Neural cell (in vitro differentiated cells): ENCODE data around the gene PCED1B. TPM values are rescaled to one million over a fixed set of nuclear protein-coding genes. Genes with fewer than 3 reads are reported as not detected.

Experiments used
- H2AFZ ChIP-seq: fragments of 200-600, 300-800 bp; sonication (generic), shearing (Covaris generic); 2 replicates; pipeline ENCODE4 v1.6.0; 2014; ENCODE audit warnings: low read depth, mild to moderate bottlenecking, antibody characterized with exemption, low read length, moderate library complexity
- H3F3A ChIP-seq: fragments of 200-600 bp; shearing (Covaris generic); 2 replicates; pipeline ENCODE4 v1.6.1; 2016; ENCODE audit warnings: mild to moderate bottlenecking, moderate library complexity, mixed read lengths, antibody characterized with exemption, low read length; ENCODE audit not compliant: insufficient read depth, poor library complexity, severe bottlenecking
- H3K27ac ChIP-seq: fragments of 200-600, 300-800 bp; sonication (generic), shearing (Covaris generic); 2 replicates; pipeline ENCODE4 v1.5.1; 2014; ENCODE audit warnings: mild to moderate bottlenecking, low read length, moderate library complexity
- H3K27me3 ChIP-seq: fragments of 300-800, 200-600 bp; sonication (generic), shearing (Covaris generic); 2 replicates; pipeline ENCODE4 v1.6.0; 2014; ENCODE audit warnings: mild to moderate bottlenecking, low read depth, low read length, moderate library complexity; ENCODE audit not compliant: insufficient read depth
- H3K36me3 ChIP-seq: fragments of 300-800, 200-600 bp; sonication (generic), shearing (Covaris generic); 2 replicates; pipeline ENCODE4 v1.5.1; 2014; ENCODE audit warnings: mild to moderate bottlenecking, antibody characterized with exemption, low read length, moderate library complexity; ENCODE audit not compliant: insufficient read depth
- H3K4me2 ChIP-seq: fragments of 300-800, 200-600 bp; sonication (generic), shearing (Covaris generic); 2 replicates; pipeline ENCODE4 v1.6.0; 2014; ENCODE audit warnings: mild to moderate bottlenecking, low read length
- H3K4me3 ChIP-seq: fragments of 300-800, 200-600 bp; sonication (generic), shearing (Covaris generic); 2 replicates; pipeline ENCODE4 v1.5.1; 2014; ENCODE audit warnings: mild to moderate bottlenecking, low read length, moderate library complexity
- H3K79me2 ChIP-seq: fragments of 200-600 bp; shearing (Covaris generic); replicated peaks from 2 replicates; pipeline ENCODE4 v1.6.0; 2014; ENCODE audit warnings: mild to moderate bottlenecking, low read length, moderate library complexity; ENCODE audit not compliant: insufficient read depth
- H3K9ac ChIP-seq: fragments of 300-800, 200-600 bp; sonication (generic), shearing (Covaris generic); 2 replicates; pipeline ENCODE4 v1.6.1; 2016; ENCODE audit warnings: mild to moderate bottlenecking, low read length, mixed read lengths
- H3K9me2 ChIP-seq: fragments of 200-600 bp; shearing (Covaris generic); 2 replicates; pipeline ENCODE4 v1.6.1; 2016; ENCODE audit warnings: mild to moderate bottlenecking, low read length, mixed read lengths; ENCODE audit not compliant: insufficient read depth
- H3K9me3 ChIP-seq: fragments of 200-600, 300-800 bp; sonication (generic), shearing (Covaris generic); 2 replicates; pipeline ENCODE4 v1.6.1; 2016; ENCODE audit warnings: mild to moderate bottlenecking, mixed run types, low read length, moderate library complexity, mixed read lengths
- H4K20me1 ChIP-seq: fragments of 200-600 bp; shearing (Covaris generic); 2 replicates; pipeline ENCODE4 v1.6.1; 2016; ENCODE audit warnings: mild to moderate bottlenecking, mixed run types; ENCODE audit not compliant: insufficient read depth
- EP300 ChIP-seq: fragments of 450-650 bp; conservative IDR thresholded peaks from 2 replicates; pipeline ENCODE4 v1.6.1; 2014; ENCODE audit warnings: antibody characterized with exemption, mild to moderate bottlenecking, moderate library complexity; ENCODE audit not compliant: poor library complexity, severe bottlenecking
- EZH2 ChIP-seq: fragments of 200-600, 300-800 bp; shearing (Covaris generic), sonication (generic); IDR thresholded peaks from 2 replicates; pipeline ENCODE4 v1.6.1; 2014; ENCODE audit warnings: antibody characterized with exemption, low read length, borderline replicate concordance, mild to moderate bottlenecking; ENCODE audit not compliant: insufficient read depth, poor library complexity, severe bottlenecking
- MXI1 ChIP-seq: fragments of 450-650 bp; conservative IDR thresholded peaks from 2 replicates; pipeline ENCODE4 v1.6.1; 2014; ENCODE audit warnings: antibody characterized with exemption, mild to moderate bottlenecking; ENCODE audit not compliant: poor library complexity, severe bottlenecking
- POLR2AphosphoS5 ChIP-seq: IDR thresholded peaks from 2 replicates; pipeline ENCODE4 v1.6.1; 2012
- RAD21 ChIP-seq: fragments of 450-650 bp; conservative IDR thresholded peaks from 2 replicates; pipeline ENCODE4 v1.6.1; 2014; ENCODE audit warnings: antibody characterized with exemption, mild to moderate bottlenecking, moderate library complexity
- SMC3 ChIP-seq: fragments of 450-650 bp; conservative IDR thresholded peaks from 2 replicates; pipeline ENCODE4 v1.6.1; 2014; ENCODE audit warnings: antibody characterized with exemption, mild to moderate bottlenecking, moderate library complexity; ENCODE audit not compliant: poor library complexity
- TAF1 ChIP-seq: IDR thresholded peaks from 2 replicates; pipeline ENCODE4 v1.6.1; 2012; ENCODE audit warnings: low read depth
- polyA plus RNA-seq: library from polyadenylated mRNA; depleted of rRNA; stranded (reverse); fragments of >200 nt; gene quantifications from 2 replicates; pipeline ENCODE4 v1.2.3, GENCODE V29; 2014
- TF ChIP-seq, protein P1 (sequence below): IDR thresholded peaks from 2 replicates; pipeline ENCODE4 v1.6.1; 2012; ENCODE audit warnings: borderline replicate concordance
- TF ChIP-seq, protein P2 (sequence below): fragments of 450-650 bp; IDR thresholded peaks from 2 replicates; pipeline ENCODE4 v1.5.1; 2014; ENCODE audit warnings: antibody characterized with exemption, mild to moderate bottlenecking, moderate library complexity; ENCODE audit not compliant: poor library complexity, severe bottlenecking

PCED1B gene
- polyA plus RNA-seq, 1 donor from 2014 or later: not detected

DNA sequence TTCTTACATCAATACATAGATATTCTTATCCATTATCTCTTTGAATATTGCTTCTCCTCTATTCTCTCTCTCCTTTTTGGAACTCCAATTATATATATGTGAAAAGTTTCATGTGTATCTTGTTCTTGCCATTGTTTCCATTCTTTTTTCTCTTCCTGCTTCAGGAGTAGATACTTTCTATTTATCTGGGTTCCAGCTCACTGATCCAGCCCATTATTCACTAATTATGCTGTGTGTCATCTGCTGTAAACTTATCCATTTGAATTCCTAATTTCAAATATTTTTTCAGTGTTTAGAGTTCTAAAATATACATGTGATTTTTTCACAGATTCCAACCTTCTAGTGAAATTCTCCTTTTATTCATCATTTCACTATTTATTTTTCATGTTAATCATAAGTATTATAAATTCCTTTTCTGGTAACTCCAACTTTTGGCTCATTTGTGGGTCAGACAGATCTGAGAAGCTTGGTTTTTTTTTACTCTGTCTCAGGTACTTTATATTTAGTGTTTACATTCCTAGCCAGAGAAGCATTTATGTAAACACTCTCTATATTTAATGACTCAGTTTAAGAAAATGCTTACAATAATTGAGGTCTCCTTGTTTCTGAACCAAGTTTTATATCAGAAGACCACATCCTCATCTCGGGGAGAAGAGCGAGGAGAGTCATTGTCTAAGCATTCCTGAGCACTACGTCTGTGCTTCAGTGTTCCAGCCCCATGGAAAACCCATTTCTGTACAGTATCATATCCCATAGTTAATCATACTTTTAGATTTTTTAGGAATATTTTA is 16.2 kb downstream of the PCED1B start:
- Histone ChIP-seq H3K9me3 (no peaks in the 10 kb centered on the region), H3K27me3 (no peaks in the 10 kb centered on the region), H3K9ac (no peak overlapping the region), H3F3A (no peaks in the 10 kb centered on the region), H4K20me1 (no peaks in the 10 kb centered on the region), H3K4me2 (no peak overlapping the region), H3K36me3 (no peaks in the 10 kb centered on the region), H3K27ac (no peak overlapping the region), H3K79me2 (no peaks in the 10 kb centered on the region), H2AFZ (no peak overlapping the region), H3K9me2 (no peaks in the 10 kb centered on the region), H3K4me3 (no peak overlapping the region)
- no peak for TF ChIP-seq EP300

DNA sequence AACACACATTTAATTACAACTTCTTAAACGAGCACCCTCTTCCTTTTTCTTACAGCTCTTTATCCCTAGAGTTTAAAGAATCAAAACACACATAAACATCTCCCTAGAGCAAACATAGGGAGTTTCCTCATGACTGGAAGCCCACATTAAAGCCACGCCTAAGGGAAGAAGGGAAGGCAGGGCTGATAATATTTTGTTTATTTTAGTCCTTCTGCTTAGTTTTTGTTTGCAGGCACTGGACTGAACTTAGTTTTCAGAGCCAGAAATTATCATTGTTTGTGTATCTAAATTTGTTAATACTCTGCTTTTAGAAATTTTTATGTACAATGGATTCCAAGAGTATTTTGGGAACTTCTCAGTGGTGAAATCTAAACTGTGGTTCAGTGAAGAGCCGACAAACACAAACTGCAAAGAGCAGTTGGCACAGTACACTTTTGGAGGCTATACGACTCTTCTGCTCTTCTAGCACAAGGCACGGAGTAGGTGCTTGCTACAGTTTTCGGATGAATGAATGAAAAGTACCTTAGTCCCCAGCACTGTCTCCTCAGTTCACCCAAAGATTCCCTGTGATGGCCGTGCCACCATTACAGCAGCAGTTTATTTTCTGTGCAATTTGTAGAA is 18.0 kb downstream of the PCED1B start:
- H2AFZ ChIP-seq: no peak overlapping the region
- H4K20me1 ChIP-seq: no peaks in the 10 kb centered on the region
- H3K4me2 ChIP-seq: no peak overlapping the region

More for the DNA sequence above, 18.0 kb downstream of the PCED1B start:
- TF ChIP-seq, protein P1, sequence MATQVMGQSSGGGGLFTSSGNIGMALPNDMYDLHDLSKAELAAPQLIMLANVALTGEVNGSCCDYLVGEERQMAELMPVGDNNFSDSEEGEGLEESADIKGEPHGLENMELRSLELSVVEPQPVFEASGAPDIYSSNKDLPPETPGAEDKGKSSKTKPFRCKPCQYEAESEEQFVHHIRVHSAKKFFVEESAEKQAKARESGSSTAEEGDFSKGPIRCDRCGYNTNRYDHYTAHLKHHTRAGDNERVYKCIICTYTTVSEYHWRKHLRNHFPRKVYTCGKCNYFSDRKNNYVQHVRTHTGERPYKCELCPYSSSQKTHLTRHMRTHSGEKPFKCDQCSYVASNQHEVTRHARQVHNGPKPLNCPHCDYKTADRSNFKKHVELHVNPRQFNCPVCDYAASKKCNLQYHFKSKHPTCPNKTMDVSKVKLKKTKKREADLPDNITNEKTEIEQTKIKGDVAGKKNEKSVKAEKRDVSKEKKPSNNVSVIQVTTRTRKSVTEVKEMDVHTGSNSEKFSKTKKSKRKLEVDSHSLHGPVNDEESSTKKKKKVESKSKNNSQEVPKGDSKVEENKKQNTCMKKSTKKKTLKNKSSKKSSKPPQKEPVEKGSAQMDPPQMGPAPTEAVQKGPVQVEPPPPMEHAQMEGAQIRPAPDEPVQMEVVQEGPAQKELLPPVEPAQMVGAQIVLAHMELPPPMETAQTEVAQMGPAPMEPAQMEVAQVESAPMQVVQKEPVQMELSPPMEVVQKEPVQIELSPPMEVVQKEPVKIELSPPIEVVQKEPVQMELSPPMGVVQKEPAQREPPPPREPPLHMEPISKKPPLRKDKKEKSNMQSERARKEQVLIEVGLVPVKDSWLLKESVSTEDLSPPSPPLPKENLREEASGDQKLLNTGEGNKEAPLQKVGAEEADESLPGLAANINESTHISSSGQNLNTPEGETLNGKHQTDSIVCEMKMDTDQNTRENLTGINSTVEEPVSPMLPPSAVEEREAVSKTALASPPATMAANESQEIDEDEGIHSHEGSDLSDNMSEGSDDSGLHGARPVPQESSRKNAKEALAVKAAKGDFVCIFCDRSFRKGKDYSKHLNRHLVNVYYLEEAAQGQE: no peak
- no peak for TF ChIP-seq MXI1
- no peak for TF ChIP-seq RAD21
- TF ChIP-seq EZH2: no peak
- no peak for TF ChIP-seq EP300
- no peak for TF ChIP-seq TAF1
- TF ChIP-seq SMC3: no peak
- TF ChIP-seq, protein P2, sequence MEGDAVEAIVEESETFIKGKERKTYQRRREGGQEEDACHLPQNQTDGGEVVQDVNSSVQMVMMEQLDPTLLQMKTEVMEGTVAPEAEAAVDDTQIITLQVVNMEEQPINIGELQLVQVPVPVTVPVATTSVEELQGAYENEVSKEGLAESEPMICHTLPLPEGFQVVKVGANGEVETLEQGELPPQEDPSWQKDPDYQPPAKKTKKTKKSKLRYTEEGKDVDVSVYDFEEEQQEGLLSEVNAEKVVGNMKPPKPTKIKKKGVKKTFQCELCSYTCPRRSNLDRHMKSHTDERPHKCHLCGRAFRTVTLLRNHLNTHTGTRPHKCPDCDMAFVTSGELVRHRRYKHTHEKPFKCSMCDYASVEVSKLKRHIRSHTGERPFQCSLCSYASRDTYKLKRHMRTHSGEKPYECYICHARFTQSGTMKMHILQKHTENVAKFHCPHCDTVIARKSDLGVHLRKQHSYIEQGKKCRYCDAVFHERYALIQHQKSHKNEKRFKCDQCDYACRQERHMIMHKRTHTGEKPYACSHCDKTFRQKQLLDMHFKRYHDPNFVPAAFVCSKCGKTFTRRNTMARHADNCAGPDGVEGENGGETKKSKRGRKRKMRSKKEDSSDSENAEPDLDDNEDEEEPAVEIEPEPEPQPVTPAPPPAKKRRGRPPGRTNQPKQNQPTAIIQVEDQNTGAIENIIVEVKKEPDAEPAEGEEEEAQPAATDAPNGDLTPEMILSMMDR: no peak
- no peak for TF ChIP-seq POLR2AphosphoS5
- Histone ChIP-seq H3K9me3 (no peaks in the 10 kb centered on the region), H3K79me2 (no peaks in the 10 kb centered on the region), H3K9ac (no peak overlapping the region), H3K27ac (no peak overlapping the region), H3K36me3 (no peaks in the 10 kb centered on the region), H3K9me2 (no peaks in the 10 kb centered on the region), H3K27me3 (no peaks in the 10 kb centered on the region), H3K4me3 (no peak overlapping the region), H3F3A (no peaks in the 10 kb centered on the region)
